SH-SY5Y (cell line): Measurements from ENCODE around the gene CACNA1E.

ENCODE experiments used
- GATA2 ChIP-seq: IDR thresholded peaks from 2 replicates; pipeline ENCODE4 v1.6.1; 2011; ENCODE audit warnings: mild to moderate bottlenecking, low read depth, low read length
- GATA3 ChIP-seq: IDR thresholded peaks from 2 replicates; pipeline ENCODE4 v1.6.1; 2011; ENCODE audit warnings: low read depth, mild to moderate bottlenecking, low read length, moderate library complexity

GRCh38 chr1:181632492-181632891 is 149.2 kb downstream of the CACNA1E start:
- TF ChIP-seq GATA2 = no peak
- no peak for TF ChIP-seq GATA3
